HG03135 (cell line): ENCODE results near the gene HMG20B.

Experiments
- ATAC-seq: cut with Tn5 transposase; IDR thresholded peaks from one replicate; pipeline ENCODE4 v1.9.1; 2021; ENCODE audit warnings: mild to moderate bottlenecking, moderate library complexity; ENCODE audit not compliant: unreplicated experiment

HMG20B gene

GRCh38 chr19:3536429-3537100 is 36.2 kb upstream of the HMG20B start:
- ATAC-seq = no peak

- ATAC-seq = no peak
Measured at GRCh38 chr19:3537101-3537437, 35.7 kb upstream of the HMG20B start.

- no peak for ATAC-seq
Measured at GRCh38 chr19:3537438-3538240, 35.1 kb upstream of the HMG20B start.

GRCh38 chr19:3538258-3538929 is 34.4 kb upstream of the HMG20B start:
- ATAC-seq = no peak

- no peak for ATAC-seq
Measured at GRCh38 chr19:3538965-3539755, 33.6 kb upstream of the HMG20B start, which contains the start of gene TEKTIP1. TEKTIP1 (plus strand) TSS chr19:3539174; CDS start chr19:3539178, 4 bp downstream.

- no peak for ATAC-seq
Measured at GRCh38 chr19:3539756-3540118, 33.0 kb upstream of the HMG20B start.

- ATAC-seq = no peak
Measured at GRCh38 chr19:3543150-3544057, 29.3 kb upstream of the HMG20B start.

- no peak for ATAC-seq
Measured at GRCh38 chr19:3544058-3544376, 28.7 kb upstream of the HMG20B start.

GRCh38 chr19:3544742-3545668 is 27.7 kb upstream of the HMG20B start:
- no peak for ATAC-seq

- no peak for ATAC-seq
Measured at GRCh38 chr19:3545669-3546034, 27.1 kb upstream of the HMG20B start.

GRCh38 chr19:3546119-3546518 is 26.6 kb upstream of the HMG20B start:
- no peak for ATAC-seq

- ATAC-seq = no peak
Measured at GRCh38 chr19:3547301-3547731, 25.4 kb upstream of the HMG20B start.

- ATAC-seq = no peak
Measured at GRCh38 chr19:3547767-3548282, 24.9 kb upstream of the HMG20B start.

GRCh38 chr19:3548606-3549005 is 24.1 kb upstream of the HMG20B start:
- no peak for ATAC-seq

GRCh38 chr19:3549816-3550215 is 22.9 kb upstream of the HMG20B start:
- ATAC-seq = no peak

GRCh38 chr19:3550947-3551791 is 21.6 kb upstream of the HMG20B start:
- no peak for ATAC-seq

GRCh38 chr19:3551792-3552095 is 21.0 kb upstream of the HMG20B start:
- ATAC-seq = no peak
